ENCODE results near the gene ASIC2. TPM values are rescaled to one million over a fixed set of nuclear protein-coding genes. Genes with fewer than 3 reads are reported as not detected.

The ASIC2 gene
- total RNA-seq, 2 experiments from 2014 or later = not detected

DNA sequence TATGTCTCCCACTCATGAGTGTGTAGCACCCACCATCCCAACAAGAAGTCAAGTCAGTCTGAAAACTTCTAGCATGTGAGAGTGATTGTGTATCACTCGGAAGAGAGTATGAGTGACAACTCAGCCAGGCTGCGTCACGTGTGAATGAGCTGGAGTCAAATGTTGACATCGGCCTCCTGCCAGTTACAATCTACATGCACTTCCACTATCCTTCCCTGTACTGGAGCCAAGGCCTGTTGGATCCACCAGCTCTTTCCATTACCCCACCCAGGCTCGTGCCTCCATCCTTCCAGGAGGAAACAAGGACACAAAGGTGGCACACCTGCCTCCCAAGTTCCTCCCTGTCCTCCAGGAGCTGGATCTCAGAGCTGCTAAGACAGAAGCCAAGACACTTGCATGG lies 64.5 kb downstream of the ASIC2 start:
- DNase-seq (no peak), ATAC-seq (ENCODE audit: poor library complexity) (no peak)
- H3K4me3 ChIP-seq (ENCODE audit: low read length) = no peak overlapping the region
- no peaks in the 10 kb centered on the region for H3K4me1 ChIP-seq (ENCODE audit: insufficient read depth, low read length)
- intact Hi-C loops (cut with DNase I, micrococcal nuclease) = no loop called here
- Mint-ChIP-seq H3K4me3 (no peak overlapping the region), H3K27ac (no peak overlapping the region), H3K27me3 (no peaks in the 10 kb centered on the region), H3K9me3 (no peaks in the 10 kb centered on the region), H3K36me3 (ENCODE audit: low read depth) (no peaks in the 10 kb centered on the region), H3K4me1 (ENCODE audit: low read depth) (peaks cover 2% of the 10 kb centered on the region)
- TF ChIP-seq, protein P1, sequence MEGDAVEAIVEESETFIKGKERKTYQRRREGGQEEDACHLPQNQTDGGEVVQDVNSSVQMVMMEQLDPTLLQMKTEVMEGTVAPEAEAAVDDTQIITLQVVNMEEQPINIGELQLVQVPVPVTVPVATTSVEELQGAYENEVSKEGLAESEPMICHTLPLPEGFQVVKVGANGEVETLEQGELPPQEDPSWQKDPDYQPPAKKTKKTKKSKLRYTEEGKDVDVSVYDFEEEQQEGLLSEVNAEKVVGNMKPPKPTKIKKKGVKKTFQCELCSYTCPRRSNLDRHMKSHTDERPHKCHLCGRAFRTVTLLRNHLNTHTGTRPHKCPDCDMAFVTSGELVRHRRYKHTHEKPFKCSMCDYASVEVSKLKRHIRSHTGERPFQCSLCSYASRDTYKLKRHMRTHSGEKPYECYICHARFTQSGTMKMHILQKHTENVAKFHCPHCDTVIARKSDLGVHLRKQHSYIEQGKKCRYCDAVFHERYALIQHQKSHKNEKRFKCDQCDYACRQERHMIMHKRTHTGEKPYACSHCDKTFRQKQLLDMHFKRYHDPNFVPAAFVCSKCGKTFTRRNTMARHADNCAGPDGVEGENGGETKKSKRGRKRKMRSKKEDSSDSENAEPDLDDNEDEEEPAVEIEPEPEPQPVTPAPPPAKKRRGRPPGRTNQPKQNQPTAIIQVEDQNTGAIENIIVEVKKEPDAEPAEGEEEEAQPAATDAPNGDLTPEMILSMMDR (IDR thresholded peaks at IDR 0.05) = no peak
- H3K27me3 ChIP-seq (ENCODE audit: control insufficient read depth in 1 of 2, insufficient read depth in 2 of 2, low read length in 2 of 2) = no peaks in the 10 kb centered on the region
- CTCF ChIA-PET = no interaction called here
- POLR2A ChIA-PET = no interaction called here
- no peak overlapping the region for H3K27ac ChIP-seq (ENCODE audit: low read depth in 1 of 2, low read length in 2 of 2)
- no peaks in the 10 kb centered on the region for H3K9me3 ChIP-seq (ENCODE audit: control insufficient read depth in 1 of 2, insufficient read depth in 1 of 2, low read length in 2 of 2)
- no peaks in the 10 kb centered on the region for H3K36me3 ChIP-seq (ENCODE audit: insufficient read depth, low read length)

DNA sequence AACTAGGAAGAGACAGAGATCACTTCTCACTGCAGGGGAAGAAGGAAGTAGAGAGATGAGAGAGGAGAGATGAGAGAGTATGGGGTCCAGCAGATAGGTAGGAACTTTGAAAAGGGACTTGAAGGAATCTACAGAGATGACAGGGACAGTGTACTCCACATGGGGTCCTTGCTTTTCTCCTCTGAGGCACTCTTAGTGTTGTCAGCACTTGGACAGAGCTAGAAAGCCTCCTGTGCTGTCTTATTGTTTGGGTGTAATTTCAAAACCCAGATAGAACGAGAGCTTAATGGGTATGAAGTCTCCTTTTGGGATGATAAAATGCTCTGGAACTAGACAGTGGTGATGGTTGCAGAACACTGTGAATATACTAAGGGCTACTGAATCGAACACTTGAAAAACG lies 65.2 kb downstream of the ASIC2 start:
- ChIA-PET POLR2A (no interaction called here), CTCF (no interaction called here)
- Histone ChIP-seq H3K27me3 (ENCODE audit: control insufficient read depth in 1 of 2, insufficient read depth in 2 of 2, low read length in 2 of 2) (no peaks in the 10 kb centered on the region), H3K4me3 (ENCODE audit: low read length) (no peak overlapping the region), H3K4me1 (ENCODE audit: insufficient read depth, low read length) (no peaks in the 10 kb centered on the region), H3K27ac (ENCODE audit: low read depth in 1 of 2, low read length in 2 of 2) (no peak overlapping the region), H3K9me3 (ENCODE audit: control insufficient read depth in 1 of 2, insufficient read depth in 1 of 2, low read length in 2 of 2) (no peaks in the 10 kb centered on the region), H3K36me3 (ENCODE audit: insufficient read depth, low read length) (no peaks in the 10 kb centered on the region)
- TF ChIP-seq, protein P1 (IDR thresholded peaks at IDR 0.05) = no peak
- no peak for DNase-seq
- Mint-ChIP-seq H3K27me3 (no peaks in the 10 kb centered on the region), H3K36me3 (ENCODE audit: low read depth) (no peaks in the 10 kb centered on the region), H3K4me1 (ENCODE audit: low read depth) (no peaks in the 10 kb centered on the region), H3K4me3 (no peak overlapping the region), H3K9me3 (no peaks in the 10 kb centered on the region), H3K27ac (no peak overlapping the region)
- intact Hi-C loops (cut with DNase I, micrococcal nuclease) = no loop called here
- ATAC-seq (ENCODE audit: poor library complexity) = no peak

GRCh38 chr17:33225994-33226393 lies 67.1 kb downstream of the ASIC2 start:
- no peaks in the 10 kb centered on the region for H3K9me3 ChIP-seq (ENCODE audit: control insufficient read depth in 1 of 2, insufficient read depth in 1 of 2, low read length in 2 of 2)
- POLR2A ChIA-PET = no interaction called here
- H3K4me1 ChIP-seq (ENCODE audit: insufficient read depth, low read length) = no peaks in the 10 kb centered on the region
- H3K27me3 ChIP-seq (ENCODE audit: control insufficient read depth in 1 of 2, insufficient read depth in 2 of 2, low read length in 2 of 2) = no peaks in the 10 kb centered on the region
- H3K4me3 ChIP-seq (ENCODE audit: low read length) = no peak overlapping the region
- no peak for DNase-seq
- CTCF ChIA-PET = no interaction called here
- TF ChIP-seq, protein P1 (IDR thresholded peaks at IDR 0.05) = no peak
- H3K9me3 Mint-ChIP-seq = no peaks in the 10 kb centered on the region
- H3K36me3 Mint-ChIP-seq (ENCODE audit: low read depth) = no peaks in the 10 kb centered on the region
- H3K4me3 Mint-ChIP-seq = no peak overlapping the region
- H3K27ac Mint-ChIP-seq = no peak overlapping the region
- H3K4me1 Mint-ChIP-seq (ENCODE audit: low read depth) = no peaks in the 10 kb centered on the region
- ATAC-seq (ENCODE audit: poor library complexity) = no peak
- H3K36me3 ChIP-seq (ENCODE audit: insufficient read depth, low read length) = no peaks in the 10 kb centered on the region
- H3K27me3 Mint-ChIP-seq = no peaks in the 10 kb centered on the region
- no peak overlapping the region for H3K27ac ChIP-seq (ENCODE audit: low read depth in 1 of 2, low read length in 2 of 2)
- intact Hi-C loops (cut with DNase I, micrococcal nuclease) = no loop called here

All from CD4-positive, alpha-beta T cell (primary cell).